Amniotic epithelial cell (primary cell): Measurements from ENCODE around the gene KLHDC8B.
A peak's percentile ranks its signal among the peaks of the same experiment; 100 is the strongest.

Experiments
- DNase-seq: peaks from one replicate; pipeline ENCODE4 v3.0.0-alpha.2; 2010; ENCODE audit warnings: low read depth

Gene KLHDC8B

DNA sequence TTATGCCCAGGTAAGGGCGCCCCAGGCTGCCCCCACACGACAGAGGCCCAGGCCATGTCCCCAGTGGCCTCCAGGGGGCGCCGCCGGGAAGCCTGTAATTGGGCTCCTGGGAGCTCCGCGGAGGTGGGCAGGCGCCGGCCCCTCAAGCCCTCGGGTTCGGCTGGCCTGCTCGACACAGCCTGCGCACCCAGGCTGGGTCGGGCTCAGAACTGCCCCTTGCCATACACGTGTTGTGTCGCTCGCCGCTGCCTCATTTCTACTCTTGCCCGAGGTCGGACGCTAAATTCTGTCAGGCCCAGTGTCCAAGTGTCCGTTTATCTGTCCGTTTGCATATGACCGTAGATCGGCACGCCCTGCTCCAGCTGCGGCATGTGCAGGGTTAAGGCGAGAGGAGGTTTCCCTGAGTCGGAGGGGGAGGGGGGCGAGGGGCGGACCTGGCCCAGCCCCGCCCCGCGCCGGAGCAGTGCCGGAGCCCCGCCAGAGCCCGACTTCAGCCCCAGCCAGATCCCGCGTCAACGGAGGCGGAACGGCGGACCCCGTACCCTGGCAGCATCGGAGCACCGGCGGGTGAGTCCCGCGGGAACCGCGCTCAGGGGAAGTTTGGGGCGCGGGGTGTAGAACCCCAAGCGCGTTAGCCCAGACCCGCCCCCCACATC, at the start of gene KLHDC8B:
Gene KLHDC8B, plus strand, starts transcription at position 480 of the 656 bp plus-strand sequence. CDS start 1,172 bp downstream, outside the sequence.
- peak; percentile 86 for DNase-seq

DNA sequence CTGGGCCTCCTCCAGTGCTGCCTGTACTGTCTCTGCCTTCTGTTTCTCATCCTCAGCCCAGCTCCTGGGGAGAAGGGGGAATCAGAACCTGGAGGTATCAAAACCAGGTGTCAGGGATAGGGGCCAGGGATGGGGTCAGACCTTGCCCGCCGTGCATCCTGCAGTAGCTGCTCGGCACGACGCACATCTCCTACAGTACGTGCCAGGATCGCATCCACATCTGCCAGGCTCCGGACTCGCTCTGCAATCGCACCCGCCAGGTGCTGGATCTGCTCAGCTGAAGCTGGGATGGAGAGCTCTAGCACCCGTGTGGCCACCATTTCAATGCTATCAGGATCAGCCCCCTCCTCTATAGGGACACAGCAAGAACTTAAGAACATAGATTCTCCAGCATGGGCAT, 49.4 kb upstream of the KLHDC8B start:
- no peak for DNase-seq

DNA sequence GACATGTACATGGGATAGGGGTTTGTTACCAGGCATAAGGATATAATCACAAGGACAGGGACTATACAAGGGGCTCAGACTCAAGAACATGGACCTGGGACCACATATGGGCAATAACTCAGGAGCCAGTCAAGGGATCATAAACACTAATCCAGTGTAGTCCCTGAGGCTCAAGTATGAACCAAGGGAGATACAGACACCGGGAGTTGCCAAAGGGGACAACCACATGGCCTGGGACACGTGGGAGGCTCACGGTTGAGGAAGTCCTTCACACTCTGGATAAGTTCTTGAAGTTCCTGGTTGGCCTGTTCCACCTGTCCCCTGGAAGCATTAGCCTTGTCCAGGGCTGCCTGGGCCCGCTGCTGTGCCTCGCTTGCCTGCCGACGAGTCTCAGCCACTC, 48.9 kb upstream of the KLHDC8B start:
- DNase-seq = no peak

DNA sequence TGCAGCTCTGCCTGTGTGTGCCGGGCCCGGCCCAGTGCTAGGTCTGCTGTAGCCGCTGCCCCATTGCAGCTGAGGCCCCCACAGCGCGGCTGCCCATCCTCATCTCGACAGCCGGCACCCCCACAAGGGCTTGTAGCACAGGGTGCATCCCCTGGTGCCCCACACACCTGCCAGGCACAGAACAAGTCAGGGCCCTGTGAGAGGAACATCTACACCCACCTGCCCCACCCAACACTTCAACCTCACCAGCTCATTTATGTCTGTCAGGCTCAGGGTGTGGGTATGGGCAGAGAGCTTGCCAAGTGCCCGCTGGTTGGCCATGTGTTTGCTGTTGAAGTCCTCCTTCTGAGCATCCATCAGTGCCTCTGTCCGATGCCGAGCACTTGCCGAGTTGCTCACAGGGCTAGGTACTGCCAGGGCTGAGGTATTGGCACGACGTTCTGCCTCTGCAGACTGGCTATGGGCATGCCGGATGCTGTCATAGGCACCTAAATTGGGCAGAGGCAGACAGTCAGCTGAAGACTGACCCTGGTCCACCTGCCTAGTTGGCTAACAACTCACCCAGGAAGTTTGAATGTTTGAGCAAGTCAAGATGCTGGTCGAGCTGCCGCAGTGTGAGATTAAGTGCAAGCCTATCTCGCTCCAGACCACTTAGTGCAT, 48.4 kb upstream of the KLHDC8B start:
- DNase-seq = no peak

- DNase-seq = no peak
These were observed 47.7 kb upstream of the KLHDC8B start for GRCh38 chr3:49123687-49124086.

GRCh38 chr3:49124203-49124602, 47.2 kb upstream of the KLHDC8B start:
- no peak for DNase-seq

DNA sequence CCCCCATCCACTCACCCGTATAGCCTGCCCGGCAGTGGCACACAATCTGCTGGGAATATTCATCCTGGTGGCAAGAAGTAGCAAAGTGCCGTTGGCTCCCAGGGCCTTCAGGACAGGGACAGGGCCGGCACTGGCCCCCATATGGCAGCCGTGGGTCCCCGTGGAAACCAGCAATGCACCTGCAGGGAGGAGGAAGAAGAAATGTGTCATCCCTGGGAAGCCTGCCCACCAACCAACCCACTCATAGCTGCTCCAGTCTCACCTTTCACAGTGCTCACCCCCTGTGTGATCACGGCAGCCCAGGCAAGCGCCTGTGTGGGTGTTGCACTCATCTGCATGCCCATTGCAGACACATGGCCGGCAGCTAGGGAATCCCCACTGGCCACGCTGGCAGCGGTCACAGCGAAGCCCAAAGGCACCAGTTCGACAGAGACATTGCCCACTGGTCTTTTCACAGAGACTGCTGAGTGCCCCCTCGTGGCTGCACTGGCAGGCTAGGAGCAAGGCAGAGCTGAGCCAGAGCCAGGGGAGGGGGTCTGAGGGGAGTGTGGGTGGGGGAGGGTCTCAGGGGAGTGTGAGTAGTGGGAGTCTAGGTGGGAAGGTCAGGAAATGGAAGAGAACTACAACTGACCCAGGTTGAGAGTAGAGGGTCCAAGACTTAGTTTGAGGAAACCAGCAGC, 46.3 kb upstream of the KLHDC8B start:
- DNase-seq = no peak

GRCh38 chr3:49131040-49131439, 40.4 kb upstream of the KLHDC8B start:
- DNase-seq = no peak

DNA sequence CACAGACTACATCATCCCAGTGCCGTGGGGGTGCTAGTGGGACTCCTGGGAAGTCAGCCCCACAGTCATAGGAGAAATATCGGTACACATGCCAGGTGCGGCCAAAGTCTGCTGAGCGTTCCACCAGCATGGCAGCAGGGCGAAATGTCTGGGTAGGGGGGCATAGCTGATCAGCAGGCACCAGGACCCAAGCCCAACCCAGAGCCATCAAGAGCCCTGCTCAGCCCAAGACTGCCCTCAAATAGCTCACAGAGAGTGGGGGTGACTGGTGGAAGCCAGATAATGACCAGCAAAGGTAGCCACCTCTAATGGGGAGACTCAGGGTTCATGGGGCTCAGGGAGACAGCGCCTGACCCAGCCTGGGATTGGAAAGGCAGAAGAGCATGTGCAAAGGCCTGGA, 39.8 kb upstream of the KLHDC8B start:
- DNase-seq = no peak

DNA sequence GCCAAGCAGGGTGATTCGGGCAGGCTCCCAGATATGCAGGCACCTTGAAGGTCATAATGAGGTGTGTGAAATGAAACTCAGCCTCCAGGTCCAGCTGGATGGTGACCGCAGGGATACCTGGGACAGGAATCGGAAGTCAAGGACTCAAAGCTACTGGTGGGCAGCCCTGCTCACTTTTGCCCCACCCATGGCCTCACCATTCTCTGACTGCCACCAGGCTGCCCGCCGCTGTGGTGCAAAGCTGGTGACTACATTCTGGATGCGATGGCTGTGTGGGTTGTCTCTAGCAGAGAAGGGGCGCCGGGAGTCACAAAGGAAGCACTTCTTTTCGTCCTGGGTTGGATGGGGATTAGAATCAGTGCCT, 39.3 kb upstream of the KLHDC8B start:
- DNase-seq = no peak

DNA sequence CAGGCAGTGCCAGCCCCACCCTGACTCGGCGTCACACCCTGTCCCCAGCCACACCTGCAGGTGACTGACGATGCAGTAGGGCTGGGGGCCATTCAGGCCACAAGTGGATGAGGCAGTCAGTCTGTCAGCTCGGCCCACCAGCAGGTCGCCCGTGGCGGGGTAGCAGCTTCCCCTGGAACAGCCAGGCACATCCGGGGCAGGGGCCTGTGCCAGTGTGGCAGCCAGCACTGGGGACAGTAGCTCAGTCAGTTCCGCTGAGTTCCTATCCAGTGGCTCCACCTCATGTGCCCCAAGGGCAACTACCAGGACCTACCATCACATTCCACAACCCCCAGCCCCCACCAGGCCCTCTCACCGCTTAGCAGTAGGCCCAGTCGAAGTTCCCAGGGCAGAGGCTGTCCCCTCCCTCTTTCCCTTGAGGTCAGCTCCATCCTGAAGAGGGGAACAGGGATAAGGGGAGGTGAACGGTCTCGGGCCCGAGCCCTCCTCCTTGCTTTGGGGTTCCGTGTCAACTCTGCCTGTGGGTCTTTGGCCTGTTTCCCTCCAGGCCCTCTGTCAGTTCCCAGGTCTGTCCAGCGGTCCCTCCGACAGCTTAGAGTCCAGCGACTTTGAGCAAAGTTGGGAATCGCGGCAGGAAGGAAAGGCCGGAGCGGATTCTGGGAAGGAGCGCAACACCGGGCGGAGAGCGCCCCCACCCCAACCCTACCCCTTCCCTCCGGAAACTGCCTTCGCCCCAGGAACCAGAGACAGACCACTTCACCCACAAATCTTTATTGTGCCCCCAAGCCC, 38.8 kb upstream of the KLHDC8B start, which contains the start of gene LAMB2:
Gene LAMB2, minus strand, starts transcription at position 614 of the 789 bp plus-strand sequence. Its CDS starts 183 bp downstream, at position 431.
- peak; percentile 69 for DNase-seq

DNA sequence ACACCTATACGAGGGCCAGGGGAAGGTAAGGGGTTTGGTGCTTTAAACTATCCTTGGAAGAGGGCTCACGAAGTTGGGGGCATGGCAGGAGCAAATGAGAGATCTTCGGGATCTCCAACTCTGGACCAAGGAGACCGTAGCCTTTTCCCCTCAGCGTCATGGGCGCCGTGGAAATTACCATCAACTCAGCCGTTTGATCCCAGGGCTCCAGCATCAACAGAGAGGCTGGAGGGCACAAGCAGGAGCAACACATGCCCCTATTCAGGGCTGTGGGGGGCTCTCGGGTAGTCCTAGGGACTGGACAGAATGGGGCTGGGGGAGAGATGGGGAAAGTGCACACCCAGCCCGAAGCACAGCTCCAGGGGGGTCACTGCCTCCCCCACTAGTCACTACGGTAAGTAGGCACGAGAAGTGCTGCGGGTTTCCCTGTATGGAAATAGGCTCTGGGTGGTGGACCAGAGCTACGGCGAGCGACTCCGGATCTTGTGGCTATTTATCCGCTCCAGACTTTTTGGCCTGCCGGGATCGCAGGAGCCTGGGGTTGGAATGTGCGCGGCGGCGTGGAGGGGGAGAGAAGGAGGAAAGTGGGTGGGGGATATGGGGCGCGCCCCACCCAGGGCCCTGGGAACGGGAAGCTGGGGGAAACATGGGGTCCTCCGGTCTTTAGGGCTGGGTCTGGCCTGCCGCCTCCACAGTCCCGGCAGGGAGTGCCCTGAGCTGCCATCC, 38.0 kb upstream of the KLHDC8B start:
- peak; percentile 88 for DNase-seq

DNA sequence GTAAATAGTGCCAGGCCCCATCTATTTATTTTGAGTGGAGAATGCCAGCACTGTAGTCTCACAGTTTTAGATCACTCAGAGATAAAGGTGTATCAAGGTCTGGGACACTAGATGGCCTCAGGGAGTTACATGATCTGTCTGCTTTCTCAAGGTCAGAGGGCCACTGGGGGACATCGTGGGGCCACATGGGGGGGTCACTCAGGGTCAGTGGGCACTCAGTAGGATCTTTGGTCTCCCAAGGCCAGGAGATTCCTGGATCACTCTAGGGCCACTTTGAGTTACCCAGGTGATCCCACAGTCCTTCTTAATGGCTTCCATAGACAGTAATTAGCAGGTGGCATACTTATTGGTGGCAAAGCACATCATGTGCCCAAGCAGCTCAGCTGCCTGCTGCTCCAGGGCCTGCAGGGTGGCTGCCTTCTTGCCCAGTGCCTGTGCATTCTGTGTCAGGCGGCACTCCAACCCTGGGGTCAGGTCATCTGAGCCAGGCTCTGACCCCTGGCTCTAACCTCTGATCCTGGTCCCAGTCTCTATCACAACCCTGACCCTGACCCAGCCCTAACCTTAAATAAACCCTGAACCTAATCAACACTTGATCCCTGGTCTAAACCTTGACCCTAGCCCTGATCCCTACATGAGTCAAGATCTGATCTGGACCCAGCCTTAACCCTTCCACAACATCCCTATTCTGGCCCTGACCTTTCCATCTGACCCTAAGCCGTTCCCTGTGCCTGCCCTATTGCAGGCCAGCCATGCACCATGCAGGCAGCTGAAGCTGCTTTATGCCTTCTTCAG, 36.7 kb upstream of the KLHDC8B start:
- no peak for DNase-seq

- no peak for DNase-seq
These were observed 35.9 kb upstream of the KLHDC8B start for GRCh38 chr3:49135499-49135898.

DNA sequence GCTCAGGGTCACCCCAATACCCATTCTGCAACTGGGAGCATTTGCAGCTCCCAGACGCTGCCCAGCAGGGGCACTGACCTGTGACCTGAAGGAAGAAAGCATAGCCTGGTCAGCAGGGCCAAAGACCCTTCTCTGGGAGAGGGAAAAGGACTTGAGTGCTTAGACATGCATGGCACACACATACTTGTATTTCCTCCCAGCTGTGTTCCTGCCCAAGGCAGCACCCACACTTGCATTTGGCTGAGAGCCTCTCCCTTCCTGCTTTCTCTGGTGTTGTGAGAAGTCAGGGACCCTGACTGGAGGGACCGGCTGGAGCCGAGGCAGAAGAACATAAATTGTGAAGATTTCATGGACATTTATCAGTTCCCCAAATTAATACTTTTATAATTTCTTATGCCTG, 31.3 kb upstream of the KLHDC8B start:
- DNase-seq = no peak

DNA sequence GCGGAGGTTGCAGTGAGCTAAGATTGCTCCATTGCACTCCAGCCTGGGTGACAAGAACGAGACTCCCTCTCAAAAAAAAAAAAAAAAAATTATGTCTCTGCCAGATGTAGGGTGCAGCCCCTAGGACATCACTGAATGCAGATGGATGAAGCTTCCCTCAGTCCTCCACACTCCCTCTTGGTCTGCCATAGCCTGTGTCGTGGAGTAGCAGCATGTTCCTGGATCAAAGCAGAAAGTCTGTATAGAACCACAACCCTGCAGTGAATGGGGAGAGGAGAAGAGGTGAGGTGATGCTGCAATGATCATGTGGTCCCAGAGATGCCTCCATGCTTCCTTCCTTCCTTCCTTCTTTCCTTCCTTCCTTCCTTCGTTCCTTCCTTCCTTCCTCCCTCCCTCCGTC, 23.2 kb upstream of the KLHDC8B start:
- DNase-seq = no peak

DNA sequence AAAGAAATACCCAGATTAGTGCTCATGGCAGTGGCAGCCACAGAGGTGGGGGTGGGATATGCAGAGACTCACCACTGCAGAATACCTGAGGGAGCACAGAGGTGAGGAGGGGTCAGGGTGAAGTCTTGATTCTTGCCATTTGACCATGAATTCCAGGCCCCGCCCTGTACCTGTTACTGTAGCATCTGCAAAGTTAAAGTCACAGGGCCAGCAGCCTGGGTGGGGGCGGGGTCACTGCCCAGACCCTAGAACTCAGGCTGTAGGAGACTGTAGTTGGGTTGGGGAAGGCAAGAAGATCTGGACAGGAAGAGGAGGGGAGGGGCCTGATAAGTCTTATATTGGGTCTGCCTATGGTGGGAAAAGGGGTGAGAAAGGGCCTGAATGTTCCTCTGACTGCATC, 19.8 kb upstream of the KLHDC8B start:
- DNase-seq = no peak

DNA sequence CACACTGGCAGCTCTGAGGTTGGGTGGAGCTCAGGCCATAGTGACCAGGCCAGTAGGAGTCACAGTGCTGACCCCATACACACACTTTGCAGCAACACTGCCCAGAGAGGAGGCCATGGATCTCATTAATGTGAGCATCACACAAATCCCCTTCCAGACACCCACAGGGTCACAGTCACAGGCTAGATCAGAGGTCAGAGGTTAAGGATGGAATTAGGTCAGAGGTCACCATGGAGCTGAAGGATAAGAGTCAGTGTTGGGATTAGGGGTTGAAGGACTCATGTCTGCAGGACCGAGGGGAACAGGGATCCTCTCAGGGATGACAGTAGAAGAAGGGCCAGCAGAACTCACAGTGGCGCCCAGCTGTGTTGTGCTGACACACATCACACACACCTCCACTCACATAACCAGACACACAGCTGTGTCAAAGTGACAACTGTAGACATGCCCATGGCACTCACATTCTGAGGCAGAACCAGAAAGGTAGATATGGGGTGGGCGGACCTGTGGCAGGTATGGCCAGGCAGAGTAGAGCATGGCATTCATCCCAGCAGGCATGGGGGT, 18.0 kb upstream of the KLHDC8B start:
- no peak for DNase-seq

DNA sequence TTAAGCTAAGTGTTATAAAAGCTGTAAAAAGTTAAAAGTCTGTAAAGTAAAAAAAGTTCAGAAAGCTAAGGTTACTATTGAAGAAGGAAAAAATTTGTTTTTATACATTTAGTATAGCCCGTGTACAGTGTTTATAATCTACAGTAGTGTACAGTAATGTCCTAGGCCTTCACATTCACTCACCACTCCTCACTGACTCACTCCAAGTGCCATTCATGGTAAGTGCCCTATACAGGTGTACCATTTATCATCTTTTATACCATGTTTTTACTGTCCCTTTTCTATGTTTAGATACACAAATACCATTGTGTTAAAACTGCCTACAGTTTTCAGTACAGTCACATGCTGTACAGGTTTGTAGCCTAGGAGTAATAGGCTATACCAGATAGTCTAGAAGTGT, 14.1 kb upstream of the KLHDC8B start:
- no peak for DNase-seq

- DNase-seq = no peak
These were observed 13.2 kb upstream of the KLHDC8B start for GRCh38 chr3:49158103-49158709.
